ENCODE results near the gene CTSH. TPM values are rescaled to one million over a fixed set of nuclear protein-coding genes. Genes with fewer than 3 reads are reported as not detected.

CTSH gene
- total and polyA plus RNA-seq, 2 experiments from 2014 or later = 19.7 to 19.9 TPM

GRCh38 chr15:78989701-78990240, 44.9 kb upstream of the CTSH start:
- Histone ChIP-seq H3K36me3 (ENCODE audit: insufficient read depth) (no peaks in the 10 kb centered on the region), H3K4me1 (ENCODE audit: insufficient read depth) (no peaks in the 10 kb centered on the region), H3K27ac (ENCODE audit: low read depth) (no peak overlapping the region), H3K9me2 (ENCODE audit: insufficient read depth) (no peaks in the 10 kb centered on the region), H3K4me3 (no peak overlapping the region), H3K4me2 (no peak overlapping the region), H2AFZ (no peak overlapping the region), H4K20me1 (replicated peaks; ENCODE audit: insufficient read depth) (no peaks in the 10 kb centered on the region), H3K27me3 (ENCODE audit: insufficient read depth) (no peaks in the 10 kb centered on the region), H3K79me2 (replicated peaks; ENCODE audit: insufficient read depth) (no peaks in the 10 kb centered on the region), H3F3A (replicated peaks; ENCODE audit: low read depth) (no peaks in the 10 kb centered on the region)
- peaks cover 2% of the 10 kb centered on the region; the same call in 1 of the 3 replicates for H3K4me1 Mint-ChIP-seq
- H3K9me3 Mint-ChIP-seq = peaks cover 4% of the 10 kb centered on the region; the same call in 1 of the 3 replicates
- H3K36me3 Mint-ChIP-seq (ENCODE audit: low read depth) = no peaks in the 10 kb centered on the region
- no peak overlapping the region for H3K4me3 Mint-ChIP-seq
- peaks cover 4% of the 10 kb centered on the region for H3K27me3 Mint-ChIP-seq (ENCODE audit: insufficient read depth, low read depth, poor library complexity)
- no peak for DNase-seq (ENCODE audit: low spot score)
- TF ChIP-seq EZH2phosphoT487 (IDR thresholded peaks at IDR 0.05; ENCODE audit: unreplicated experiment) (no peak), NANOG (IDR thresholded peaks at IDR 0.05; ENCODE audit: borderline replicate concordance) (no peak), ETS1 (IDR thresholded peaks at IDR 0.05) (no peak), ZNF114 (CRISPR knock-in tag; IDR thresholded peaks at IDR 0.05) (no peak), ZNF462 (CRISPR knock-in tag; IDR thresholded peaks at IDR 0.05) (no peak), CTCF (conservative IDR thresholded peaks at IDR 0.05; ENCODE audit: low read depth in 2 of 2) (no peak), STAT1 (IDR thresholded peaks at IDR 0.05; ENCODE audit: unreplicated experiment) (no peak), POLR2AphosphoS5 (IDR thresholded peaks at IDR 0.05; ENCODE audit: low read depth) (no peak), JUNB (IDR thresholded peaks at IDR 0.05; ENCODE audit: unreplicated experiment) (no peak), ZNF331 (CRISPR knock-in tag; IDR thresholded peaks at IDR 0.05; ENCODE audit: low read depth) (no peak), EZH2 (IDR thresholded peaks at IDR 0.05; ENCODE audit: low read depth, unreplicated experiment) (no peak), CREB1 (CRISPR knock-in tag; IDR thresholded peaks at IDR 0.05; ENCODE audit: low read depth) (no peak), REST (IDR thresholded peaks at IDR 0.05; ENCODE audit: unreplicated experiment) (no peak)
- H3K27ac Mint-ChIP-seq = no peak overlapping the region
- no peak for ATAC-seq
